Activated effector memory CD4-positive, alpha-beta T cell treated with Interleukin-2 at 50 U/mL for 16 hours (primary cell): Measurements from ENCODE around the gene DCT.
"Not testable (repeated sequence)": the region's sequence is repeated elsewhere in the genome, so short reads cannot be mapped to it uniquely, and the experiment has no call there.

Experiments
- DNase-seq: peaks from one replicate; pipeline ENCODE4 v3.0.0-alpha.2; 2020

DCT gene

GRCh38 chr13:94479616-94480015 is at the start of gene DCT:
Gene DCT (minus strand): TSS chr13:94479682. CDS start chr13:94479255, 427 bp downstream.
- DNase-seq: no peak

DNA sequence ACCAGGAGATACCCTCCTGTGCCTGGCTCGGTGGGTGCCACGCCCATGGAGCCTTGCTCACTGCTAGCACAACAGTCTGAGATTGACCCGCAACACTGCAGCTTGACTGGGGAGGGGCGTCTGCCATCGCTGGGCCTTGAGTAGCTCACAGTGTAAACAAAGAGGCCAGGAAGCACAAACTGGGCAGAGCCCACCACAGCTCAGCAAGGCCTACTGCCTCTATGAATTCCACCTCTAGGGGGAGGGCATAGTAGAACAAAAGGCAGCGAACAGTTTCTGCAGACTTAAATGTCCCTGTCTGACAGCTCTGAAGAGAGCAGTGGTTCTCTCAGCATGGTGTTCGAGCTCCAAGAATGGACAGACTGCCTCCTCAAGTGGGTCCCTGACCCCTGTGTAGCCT is 47.5 kb upstream of the DCT start:
- not testable (repeated sequence) for DNase-seq

- DNase-seq: no peak
Observed at GRCh38 chr13:94525781-94526180, 46.3 kb upstream of the DCT start.

DNA sequence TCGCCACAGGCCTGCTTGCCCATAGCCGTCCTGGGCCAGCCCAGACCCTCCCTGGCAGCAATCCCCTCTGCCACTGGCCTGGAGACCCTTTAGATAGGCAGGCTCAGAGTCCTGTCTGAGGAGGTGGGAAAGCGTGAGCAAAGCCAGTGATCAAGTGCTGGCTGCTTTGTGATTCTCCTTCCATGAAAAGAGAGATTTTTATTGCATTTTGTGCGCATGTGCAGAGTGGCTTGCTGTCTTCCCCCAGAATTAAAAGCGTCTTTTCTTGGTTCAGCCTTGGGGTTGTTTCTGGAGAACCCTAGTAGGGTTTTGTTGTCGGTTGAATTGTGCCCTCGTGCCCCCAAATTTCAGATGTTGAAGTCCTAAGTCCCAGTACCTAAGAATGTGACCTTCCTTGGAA is 44.9 kb upstream of the DCT start:
- DNase-seq: no peak

- DNase-seq: no peak
Observed at GRCh38 chr13:94520001-94520400, 40.5 kb upstream of the DCT start.

DNA sequence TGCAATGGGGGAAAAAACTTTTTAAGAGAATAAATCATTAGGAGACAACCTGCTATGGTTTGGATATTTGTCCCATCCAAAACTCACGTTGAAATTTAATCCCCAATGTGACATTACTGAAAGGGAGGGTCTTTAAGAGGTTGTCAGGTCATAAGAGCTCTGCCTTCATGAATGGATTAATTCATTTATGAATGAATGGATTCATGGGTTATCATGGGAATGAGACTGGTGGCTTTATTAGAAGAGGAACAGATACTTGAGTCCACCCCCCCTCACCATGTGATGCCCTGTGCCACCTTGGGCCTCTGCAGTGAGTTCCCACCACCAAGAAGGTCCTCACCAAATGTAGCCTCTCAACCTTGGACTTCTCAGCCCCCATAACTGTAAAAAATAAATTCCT is 37.0 kb upstream of the DCT start:
- DNase-seq: no peak

GRCh38 chr13:94515911-94516310 is 36.4 kb upstream of the DCT start:
- no peak for DNase-seq

- DNase-seq: no peak
Observed at GRCh38 chr13:94515374-94515773, 35.9 kb upstream of the DCT start.

DNA sequence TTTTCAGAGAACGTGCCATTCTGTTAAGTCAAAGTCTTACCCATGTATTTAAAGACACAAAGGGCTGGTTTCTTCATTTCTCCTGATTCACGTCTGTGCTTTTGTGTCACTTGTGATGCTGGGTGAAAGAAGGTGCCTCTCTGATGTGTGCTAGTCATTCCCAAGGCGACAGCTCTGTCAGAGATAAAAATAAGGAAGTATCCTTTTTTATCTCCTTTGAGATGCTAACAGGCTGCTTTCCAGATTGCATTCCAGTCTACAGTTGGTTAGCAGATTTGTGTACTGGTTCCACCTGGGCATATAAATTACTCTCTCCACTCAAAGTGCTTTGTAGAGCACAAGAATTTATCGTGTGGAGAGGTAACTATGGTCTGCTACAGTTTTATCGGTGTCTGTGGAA is 33.5 kb upstream of the DCT start:
- no peak for DNase-seq

- DNase-seq: no peak
Observed at GRCh38 chr13:94505730-94506129, 26.2 kb upstream of the DCT start.

GRCh38 chr13:94503851-94504250 is 24.4 kb upstream of the DCT start:
- no peak for DNase-seq

GRCh38 chr13:94498831-94499230 is 19.3 kb upstream of the DCT start:
- not testable (repeated sequence) for DNase-seq

DNA sequence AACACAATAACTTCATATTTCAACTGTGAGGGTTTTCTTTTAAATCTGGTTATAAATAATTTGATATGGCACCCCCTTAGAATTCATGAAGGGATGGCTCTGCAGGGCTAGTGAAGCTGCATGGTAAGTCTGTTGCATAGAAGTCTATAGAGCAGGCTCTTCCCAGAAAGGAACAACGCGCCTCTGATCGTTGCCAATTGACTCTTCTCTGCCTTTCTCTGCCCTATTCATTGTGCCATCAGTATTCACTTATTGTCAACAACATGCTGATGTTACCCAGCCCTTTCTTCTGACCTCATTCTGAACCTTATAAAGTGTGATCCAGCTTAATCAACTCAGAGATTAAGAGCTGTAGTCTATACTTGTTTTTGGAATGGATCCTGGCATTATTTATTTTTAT is 16.3 kb upstream of the DCT start:
- no peak for DNase-seq

- no peak for DNase-seq
Observed at GRCh38 chr13:94494026-94494425, 14.5 kb upstream of the DCT start.

- no peak for DNase-seq
Observed at GRCh38 chr13:94487043-94487442, 7.6 kb upstream of the DCT start.

GRCh38 chr13:94483970-94484369 is 4.5 kb upstream of the DCT start:
- DNase-seq: no peak

DNA sequence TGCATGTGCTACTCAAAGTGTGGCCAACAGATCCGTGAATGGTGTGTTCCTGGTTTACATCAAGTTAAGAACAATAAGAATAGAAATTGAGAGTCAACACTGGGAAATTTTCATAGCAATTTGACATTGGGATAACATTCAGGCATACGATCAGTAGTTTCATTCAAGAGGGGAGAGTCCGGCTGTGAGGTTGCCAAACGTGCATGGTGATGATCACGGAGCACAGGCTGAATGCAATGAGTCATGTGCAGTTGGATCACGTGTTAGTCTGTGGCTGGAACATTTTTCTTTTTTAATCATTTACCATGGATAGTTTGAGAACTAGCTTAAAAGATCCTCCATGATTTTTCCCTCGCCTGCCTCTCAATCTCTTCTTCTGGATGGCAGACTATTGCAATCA is 2.5 kb upstream of the DCT start:
- DNase-seq: no peak

GRCh38 chr13:94480672-94481145 is 1.2 kb upstream of the DCT start:
- DNase-seq: no peak

DNA sequence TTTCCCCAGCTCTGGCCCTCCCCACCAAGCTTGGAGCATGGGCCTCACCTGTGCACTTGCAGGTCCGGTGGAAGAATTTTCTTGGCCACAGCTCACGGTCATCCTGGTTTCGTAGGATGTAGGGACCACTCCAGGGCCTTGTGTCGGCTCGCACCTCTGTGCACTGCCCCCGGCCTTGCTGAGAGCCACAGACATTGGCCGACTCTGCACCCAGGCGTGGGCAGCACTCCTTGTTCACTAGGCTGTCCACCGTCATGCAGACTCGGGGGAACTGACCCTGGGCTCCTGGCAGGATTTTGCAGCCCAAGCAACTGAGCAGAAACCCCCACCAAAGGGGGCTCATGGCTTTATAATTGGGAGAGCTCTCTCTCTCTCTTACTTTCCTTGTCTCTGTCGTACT is 569 bp downstream of the DCT start:
- DNase-seq: no peak

DNA sequence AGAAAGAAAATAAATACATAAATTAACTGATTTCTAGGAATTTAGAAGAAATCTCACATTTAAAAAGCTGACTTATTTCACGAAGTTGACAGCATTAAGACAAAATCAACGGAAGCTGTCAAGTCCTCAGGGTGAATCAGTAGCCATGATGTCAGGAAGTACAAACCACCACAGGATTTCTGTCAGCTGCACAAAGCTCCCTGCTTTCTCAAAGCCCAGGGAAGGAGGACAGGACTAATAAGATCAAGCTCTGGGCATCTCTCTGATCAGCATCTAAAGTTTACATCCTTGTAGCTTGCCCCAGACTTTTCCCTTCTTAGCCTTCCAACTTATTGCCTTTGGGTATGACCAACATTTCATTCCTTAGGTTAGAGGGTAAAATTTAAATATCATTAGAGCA is 9.4 kb downstream of the DCT start:
- no peak for DNase-seq

- no peak for DNase-seq
Observed at GRCh38 chr13:94464771-94465170, 14.7 kb downstream of the DCT start.

DNA sequence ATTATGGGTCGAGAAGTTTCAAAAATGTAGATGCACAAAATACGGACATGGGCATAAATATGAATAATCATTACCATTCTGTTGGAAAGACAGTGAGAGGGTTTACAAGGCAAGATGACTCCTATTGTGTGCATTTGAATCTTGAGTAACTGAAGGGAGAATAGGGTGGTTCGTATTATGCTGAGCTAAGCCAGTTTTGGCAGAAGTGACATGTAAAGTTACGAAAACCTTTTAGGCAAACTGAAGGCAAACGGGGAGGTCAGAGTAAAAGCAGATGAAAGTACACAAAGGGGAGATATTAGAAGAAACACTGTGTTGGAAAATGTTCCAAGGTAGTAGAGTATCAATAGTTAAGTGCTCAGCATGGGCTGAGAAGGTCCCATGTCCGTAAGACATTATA is 16.8 kb downstream of the DCT start:
- no peak for DNase-seq

DNA sequence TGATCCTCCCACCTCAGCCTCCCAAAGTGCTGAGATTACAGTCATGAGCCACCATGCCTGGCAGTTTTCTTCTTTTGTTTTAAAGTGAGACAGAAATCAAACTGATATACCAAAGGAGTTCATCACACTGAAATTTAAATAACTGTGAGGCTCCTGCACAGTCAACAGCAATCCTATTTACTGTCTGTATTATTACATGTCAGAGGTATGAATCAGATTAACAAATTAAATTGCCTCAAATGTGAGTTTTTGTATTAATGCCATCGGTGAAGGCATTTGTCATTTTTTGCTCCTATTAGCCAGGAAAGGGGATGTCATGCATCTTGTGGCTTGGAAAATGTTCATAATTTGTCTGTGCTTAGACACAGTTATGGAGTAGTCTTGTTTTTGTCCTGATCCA is 20.4 kb downstream of the DCT start:
- no peak for DNase-seq

DNA sequence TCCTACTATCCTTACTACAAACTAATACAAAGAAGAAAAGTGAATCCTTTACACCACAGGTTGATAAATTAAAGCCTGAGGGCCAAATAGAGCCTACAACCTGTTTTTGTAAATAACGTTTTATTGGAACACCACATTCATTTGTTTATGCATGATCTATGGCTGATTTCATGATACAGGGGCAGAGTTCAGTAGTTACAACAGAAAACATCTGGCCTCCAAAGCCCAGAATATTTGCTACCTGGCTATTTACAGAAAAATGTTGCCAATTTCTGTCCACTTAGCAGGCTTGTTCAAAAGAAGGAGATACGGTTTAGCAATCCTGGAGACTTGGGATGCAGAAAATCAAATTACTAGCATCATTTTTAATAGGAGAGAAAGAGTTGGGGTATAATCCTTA is 24.1 kb downstream of the DCT start:
- no peak for DNase-seq

GRCh38 chr13:94454906-94455305 is 24.6 kb downstream of the DCT start:
- DNase-seq: no peak

GRCh38 chr13:94454334-94454733 is 25.1 kb downstream of the DCT start:
- DNase-seq: no peak
